Measurements from ENCODE around the gene RPS3. TPM values are rescaled to one million over a fixed set of nuclear protein-coding genes. Genes with fewer than 3 reads are reported as not detected.

The RPS3 gene
- total and polyA plus RNA-seq, 2 of the 13 experiments (the other 11 are each of a cell fraction or from before 2014, with no cell fraction given) = 2,143 to 3,616 TPM

DNA sequence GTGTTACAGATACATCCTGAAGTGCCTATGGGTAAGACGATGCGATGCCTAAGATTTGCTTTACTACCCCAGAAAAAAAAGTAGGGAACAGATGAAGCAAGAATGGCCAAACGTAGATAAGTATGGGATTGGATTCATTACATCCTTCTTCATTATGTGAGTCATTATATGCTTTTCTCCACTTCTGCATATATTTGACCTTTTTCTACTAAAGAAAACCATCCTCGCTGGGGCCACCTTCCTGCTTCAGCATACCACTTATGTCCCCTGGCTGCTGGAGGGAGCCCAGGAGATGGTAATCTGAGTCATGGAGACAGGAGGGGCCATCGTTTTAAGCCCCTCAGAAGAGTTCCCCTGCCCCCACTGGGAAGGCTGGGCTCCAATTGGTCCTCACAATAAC, 48.1 kb downstream of the RPS3 start:
- H3K4me2 ChIP-seq (ENCODE audit: low read depth, low read length) = no peak overlapping the region
- in situ Hi-C loops (cut with HindIII; ENCODE audit: extremely low pct_ligation_motif_present, low pct_unique_long_range_greater_than_20kb) = loop anchor here (5.0 kb wide), 1 partner anchor 85 kb away; no protein-coding TSS in a partner anchor
- no peaks in the 10 kb centered on the region for H3K9me3 ChIP-seq (ENCODE audit: low read length)
- no peak for ATAC-seq
- no peak for FAIRE-seq
- no peak overlapping the region for H2AFZ ChIP-seq (ENCODE audit: low read length)
- no peak overlapping the region for H3K27ac ChIP-seq (ENCODE audit: extremely low read length, insufficient read depth, low read length)
- 85% methylated on average over 5 of the region's 5 CpGs for WGBS (ENCODE audit: low lambda C conversion rate)
- no peak overlapping the region for H3K9ac ChIP-seq (ENCODE audit: insufficient read depth, low read depth, low read length)
- H3K27me3 ChIP-seq (ENCODE audit: control insufficient read depth in 1 of 2, insufficient read depth in 2 of 2, low read length in 2 of 2) = no peaks in the 10 kb centered on the region
- POLR2A ChIA-PET = no interaction called here
- peaks cover 27% of the 10 kb centered on the region in 2 experiments; a peak in 4 of 5 replicates for H3K36me3 ChIP-seq (replicated peaks in 1 of 2; ENCODE audit: control insufficient read depth in 1 of 2, insufficient read depth in 2 of 2, low read length in 2 of 2)
- no peak overlapping the region for H3K4me3 ChIP-seq (replicated peaks in 1 of 3; ENCODE audit: insufficient read depth in 1 of 3, low read depth in 2 of 3, low read length in 3 of 3)
- intact Hi-C loops (cut with micrococcal nuclease; ENCODE audit: unreplicated experiment) = no loop called here
- H4K20me1 ChIP-seq (ENCODE audit: insufficient read depth, low read length) = no peaks in the 10 kb centered on the region
- H3K79me2 ChIP-seq (ENCODE audit: insufficient read depth, low read length) = no peaks in the 10 kb centered on the region
- H3K4me1 ChIP-seq (ENCODE audit: insufficient read depth, low read length) = no peaks in the 10 kb centered on the region
- TF ChIP-seq ZKSCAN1 (IDR thresholded peaks at IDR 0.05; ENCODE audit: low read length) = no peak
- no peak for TF ChIP-seq ZNF609 (CRISPR knock-in tag; IDR thresholded peaks at IDR 0.05; ENCODE audit: borderline replicate concordance)
- TF ChIP-seq FOXJ3 (CRISPR knock-in tag; IDR thresholded peaks at IDR 0.05; ENCODE audit: borderline replicate concordance) = no peak
- no peak for TF ChIP-seq HES4 (CRISPR knock-in tag; IDR thresholded peaks at IDR 0.05; ENCODE audit: borderline replicate concordance)
- no peak for TF ChIP-seq ZNF431 (CRISPR knock-in tag; IDR thresholded peaks at IDR 0.05; ENCODE audit: borderline replicate concordance, low read depth)
- CTCF ChIA-PET (ENCODE audit: low intra/inter-chr PET ratio, low total read pairs) = interaction anchor here (3.4 kb wide), 1 partner anchor 85 kb away, joined by 51 read pairs; no protein-coding TSS in a partner anchor
- no peak for DNase-seq (ENCODE audit: low spot score)
- no TSS peak for BruUV-seq (replicated peaks)

Measured in HepG2 (cell line).